Measurements from ENCODE around the gene RAB42. TPM values are rescaled to one million over a fixed set of nuclear protein-coding genes. Genes with fewer than 3 reads are reported as not detected.

RAB42 gene
- total and polyA plus RNA-seq, 10 of the 15 experiments (the other 5 are each of a cell fraction or from before 2014, with no cell fraction given), result 0.16 to 4.5 (median 0.49) TPM

DNA sequence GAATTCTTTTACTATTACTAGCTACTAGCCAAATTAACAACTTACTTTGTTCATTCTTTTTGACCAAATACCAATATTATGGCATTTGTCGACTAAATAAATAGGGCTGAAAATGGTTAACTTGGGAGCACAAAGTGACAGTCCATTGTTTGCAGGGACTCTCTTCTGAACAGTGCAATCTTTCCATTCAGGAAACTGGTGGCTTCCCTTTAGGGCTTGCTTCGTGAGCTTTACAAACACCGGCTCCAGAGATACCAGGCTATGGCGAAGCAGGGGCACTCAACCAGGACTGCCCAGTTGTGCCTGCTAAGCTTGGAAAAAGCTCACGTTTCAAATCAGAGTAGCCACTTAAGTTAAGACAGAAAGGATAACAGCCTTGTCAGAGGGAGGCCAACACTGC lies 12.3 kb downstream of the RAB42 start:
- no TSS peak for BruUV-seq (replicated peaks)
- ATAC-seq (no peak), DNase-seq (ENCODE audit: low read depth, low spot score) (no peak), FAIRE-seq (no peak)
- intact Hi-C loops (cut with micrococcal nuclease; ENCODE audit: unreplicated experiment), result loop anchor here (5.0 kb wide), 1 partner anchor 357 kb away; no protein-coding TSS in a partner anchor
- Histone ChIP-seq H2AFZ (ENCODE audit: control insufficient read depth, low read depth, low read length) (no peak overlapping the region), H3K9me3 (replicated peaks; ENCODE audit: control insufficient read depth, insufficient read depth, low read length) (no peaks in the 10 kb centered on the region), H3K79me2 (ENCODE audit: control insufficient read depth, insufficient read depth, low read length) (no peaks in the 10 kb centered on the region), H3K4me1 (ENCODE audit: control insufficient read depth, insufficient read depth, low read length) (peaks cover 13% of the 10 kb centered on the region), H3K4me2 (ENCODE audit: control insufficient read depth, insufficient read depth) (no peak overlapping the region), H3K36me3 (ENCODE audit: control insufficient read depth in 2 of 2, insufficient read depth in 2 of 2, low read length in 1 of 2) (peaks cover 4 to 13% of the 10 kb centered on the region in 2 experiments; a peak in 3 of 4 replicates), H3K27ac (ENCODE audit: control insufficient read depth, insufficient read depth) (no peak overlapping the region), H4K20me1 (ENCODE audit: control insufficient read depth, insufficient read depth) (no peaks in the 10 kb centered on the region), H3K27me3 (replicated peaks in 1 of 2; ENCODE audit: control insufficient read depth in 2 of 2, insufficient read depth in 2 of 2, low read length in 1 of 2) (no peaks in the 10 kb centered on the region), H3K4me3 (no peak overlapping the region), H3K9ac (ENCODE audit: control insufficient read depth, insufficient read depth, low read length) (no peak overlapping the region)
- in situ Hi-C loops (cut with MboI), result loop anchor here (5.0 kb wide), 3 partner anchors 87 to 357 kb away; no protein-coding TSS in a partner anchor
- RAD21 ChIA-PET (ENCODE audit: unreplicated experiment), result interaction anchor here (2.3 to 9.3 kb wide), 5 partner anchors 25 to 273 kb away, joined by 8 to 108 read pairs (median 32); no protein-coding TSS in a partner anchor
- 82% methylated on average over 5 of the region's 5 CpGs for WGBS (ENCODE audit: insufficient coverage, insufficient replicate concordance, low lambda C conversion rate, missing lambda C conversion rate)
- SMC1A ChIA-PET (ENCODE audit: uncharacterized antibody, unreplicated experiment), result interaction anchor here (1.4 to 8.4 kb wide), 8 partner anchors 25 to 356 kb away, joined by 3 to 83 read pairs (median 36); no protein-coding TSS in a partner anchor
- CTCF ChIA-PET, result interaction anchor here (0.9 to 6.9 kb wide), 13 partner anchors 14 to 355 kb away, joined by 3 to 104 read pairs (median 22); partner anchors contain the start of genes RCC1 and TRNAU1AP
- POLR2A ChIA-PET, result interaction anchor here (0.5 to 4.7 kb wide), 6 partner anchors 25 to 338 kb away, joined by 3 to 33 read pairs (median 4); no protein-coding TSS in a partner anchor
- TF ChIP-seq, protein P1, sequence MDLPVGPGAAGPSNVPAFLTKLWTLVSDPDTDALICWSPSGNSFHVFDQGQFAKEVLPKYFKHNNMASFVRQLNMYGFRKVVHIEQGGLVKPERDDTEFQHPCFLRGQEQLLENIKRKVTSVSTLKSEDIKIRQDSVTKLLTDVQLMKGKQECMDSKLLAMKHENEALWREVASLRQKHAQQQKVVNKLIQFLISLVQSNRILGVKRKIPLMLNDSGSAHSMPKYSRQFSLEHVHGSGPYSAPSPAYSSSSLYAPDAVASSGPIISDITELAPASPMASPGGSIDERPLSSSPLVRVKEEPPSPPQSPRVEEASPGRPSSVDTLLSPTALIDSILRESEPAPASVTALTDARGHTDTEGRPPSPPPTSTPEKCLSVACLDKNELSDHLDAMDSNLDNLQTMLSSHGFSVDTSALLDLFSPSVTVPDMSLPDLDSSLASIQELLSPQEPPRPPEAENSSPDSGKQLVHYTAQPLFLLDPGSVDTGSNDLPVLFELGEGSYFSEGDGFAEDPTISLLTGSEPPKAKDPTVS (IDR thresholded peaks at IDR 0.05; ENCODE audit: low read depth, low read length), result no peak
- TF ChIP-seq, protein P2, sequence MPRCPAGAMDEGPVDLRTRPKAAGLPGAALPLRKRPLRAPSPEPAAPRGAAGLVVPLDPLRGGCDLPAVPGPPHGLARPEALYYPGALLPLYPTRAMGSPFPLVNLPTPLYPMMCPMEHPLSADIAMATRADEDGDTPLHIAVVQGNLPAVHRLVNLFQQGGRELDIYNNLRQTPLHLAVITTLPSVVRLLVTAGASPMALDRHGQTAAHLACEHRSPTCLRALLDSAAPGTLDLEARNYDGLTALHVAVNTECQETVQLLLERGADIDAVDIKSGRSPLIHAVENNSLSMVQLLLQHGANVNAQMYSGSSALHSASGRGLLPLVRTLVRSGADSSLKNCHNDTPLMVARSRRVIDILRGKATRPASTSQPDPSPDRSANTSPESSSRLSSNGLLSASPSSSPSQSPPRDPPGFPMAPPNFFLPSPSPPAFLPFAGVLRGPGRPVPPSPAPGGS (IDR thresholded peaks at IDR 0.05; ENCODE audit: borderline replicate concordance, insufficient read depth, low read depth, low read length, poor library complexity, severe bottlenecking), result no peak
- TF ChIP-seq RB1 (IDR thresholded peaks at IDR 0.05; ENCODE audit: borderline replicate concordance), result no peak
- TF ChIP-seq, protein P3, sequence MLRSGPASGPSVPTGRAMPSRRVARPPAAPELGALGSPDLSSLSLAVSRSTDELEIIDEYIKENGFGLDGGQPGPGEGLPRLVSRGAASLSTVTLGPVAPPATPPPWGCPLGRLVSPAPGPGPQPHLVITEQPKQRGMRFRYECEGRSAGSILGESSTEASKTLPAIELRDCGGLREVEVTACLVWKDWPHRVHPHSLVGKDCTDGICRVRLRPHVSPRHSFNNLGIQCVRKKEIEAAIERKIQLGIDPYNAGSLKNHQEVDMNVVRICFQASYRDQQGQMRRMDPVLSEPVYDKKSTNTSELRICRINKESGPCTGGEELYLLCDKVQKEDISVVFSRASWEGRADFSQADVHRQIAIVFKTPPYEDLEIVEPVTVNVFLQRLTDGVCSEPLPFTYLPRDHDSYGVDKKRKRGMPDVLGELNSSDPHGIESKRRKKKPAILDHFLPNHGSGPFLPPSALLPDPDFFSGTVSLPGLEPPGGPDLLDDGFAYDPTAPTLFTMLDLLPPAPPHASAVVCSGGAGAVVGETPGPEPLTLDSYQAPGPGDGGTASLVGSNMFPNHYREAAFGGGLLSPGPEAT (IDR thresholded peaks at IDR 0.05; ENCODE audit: low read depth), result no peak
- no peak for TF ChIP-seq NR2F1 (conservative IDR thresholded peaks at IDR 0.05)
- TF ChIP-seq MTA3 (IDR thresholded peaks at IDR 0.05; ENCODE audit: borderline replicate concordance, low read length), result no peak
- no peak for TF ChIP-seq TCF3 (IDR thresholded peaks at IDR 0.05; ENCODE audit: borderline replicate concordance, insufficient read depth, low read depth, low read length)

Data from GM12878 (cell line).